Left lung (tissue), 10 donors: Measurements from ENCODE around the gene DAZAP1. TPM values are rescaled to one million over a fixed set of nuclear protein-coding genes. Genes with fewer than 3 reads are reported as not detected.

Source experiments
- ATAC-seq: fragments of 200-7000 bp; cut with Tn5 transposase; one replicate; pipeline ENCODE4 v1.9.1; 2020; ENCODE audit warnings: moderate library complexity
- DNase-seq, 4 donors: peaks; one replicate each; pipeline ENCODE4 v3.0.0-alpha.2; 2013 to 2020
- H3K27ac ChIP-seq, 2 donors: fragments of 200-600 bp; sonication (generic) in 1 of 2; one replicate each; pipeline versions ENCODE4 v1.5.0 to v1.8.0; 2020 to 2021
- H3K27me3 ChIP-seq, 2 donors: fragments of 200-600 bp; sonication (generic) in 1 of 2; one replicate each; pipeline versions ENCODE4 v1.5.0 to v1.8.0; 2020 to 2021
- H3K36me3 ChIP-seq, 2 donors: fragments of 200-600 bp; sonication (generic) in 1 of 2; one replicate each; pipeline versions ENCODE4 v1.5.0 to v1.8.0; 2020 to 2021
- H3K4me1 ChIP-seq, 2 donors: fragments of 200-600 bp; one replicate each; pipeline ENCODE4 v1.8.0; 2021
- H3K4me3 ChIP-seq, 2 donors: fragments of 200-600 bp; sonication (generic) in 1 of 2; one replicate each; pipeline versions ENCODE4 v1.5.0 to v1.8.0; 2020 to 2021; ENCODE audit warnings: mild to moderate bottlenecking in 1 of 2
- H3K9me3 ChIP-seq, 2 donors: fragments of 200-600 bp; sonication (generic) in 1 of 2; one replicate each; pipeline versions ENCODE4 v1.5.0 to v1.8.0; 2020 to 2021
- CTCF ChIP-seq, 2 donors: fragments of 200-600 bp; sonication (generic) in 1 of 2; IDR thresholded peaks; one replicate each; pipeline versions ENCODE4 v1.5.0 to v1.8.0; 2021; ENCODE audit warnings: antibody characterized with exemption in 2 of 2
- intact Hi-C, 2 donors: fragments of 100-400 bp; cut with DNase I; formaldehyde crosslinking; loops; one replicate each; pipeline versions ENCODE4 v1.11.2 to v1.14.2; 2022
- polyA plus RNA-seq, 6 donors: library from polyadenylated mRNA; unstranded; fragments of 120-200 nt; gene quantifications; one replicate each; pipeline ENCODE4 v1.2.1, GENCODE V29; 2013; ENCODE audit not compliant: insufficient read length in 6 of 6
- total RNA-seq, 2 donors: library from RNA; stranded (reverse); fragmentation: NEBNext Ultra II Directional; extraction: Animal tissue kit (Norgen Biotek cat#: 25700); gene quantifications; one replicate each; pipeline ENCODE4 v1.2.1, GENCODE V29; 2021
- donor health status: DM: no; HTN: yes; CAD: no.
- donor health status: DM: no; HTN: no; CAD: no.

DAZAP1 gene
- total and polyA plus RNA-seq, 8 donors = 86.4 to 132 (median 93.7) TPM

GRCh38 chr19:1441677-1442438, 34.5 kb downstream of the DAZAP1 start:
- no peak overlapping the region for H3K27ac ChIP-seq
- no peak for ATAC-seq
- H3K36me3 ChIP-seq = peaks cover 0 to 39% of the 10 kb centered on the region in 2 donors
- no peak overlapping the region for H3K4me3 ChIP-seq
- no peak for TF ChIP-seq CTCF (IDR thresholded peaks at IDR 0.05)
- intact Hi-C loops = no loop called here
- H3K4me1 ChIP-seq = peaks cover 20 to 53% of the 10 kb centered on the region in 2 donors
- H3K9me3 ChIP-seq = no peaks in the 10 kb centered on the region
- peaks cover 16 to 23% of the 10 kb centered on the region in 2 donors for H3K27me3 ChIP-seq
- DNase-seq = peak in 1 of 4 donors; percentile 74

- no peaks in the 10 kb centered on the region for H3K9me3 ChIP-seq
- H3K4me1 ChIP-seq = peaks cover 8 to 34% of the 10 kb centered on the region in 2 donors
- no peak overlapping the region for H3K27ac ChIP-seq
- intact Hi-C loops = no loop called here
- H3K27me3 ChIP-seq = peaks cover 44 to 58% of the 10 kb centered on the region in 2 donors
- peak overlapping the region; percentile 13 to 43 for H3K4me3 ChIP-seq
- TF ChIP-seq CTCF (IDR thresholded peaks at IDR 0.05) = peak; percentile 96 to 98
- H3K36me3 ChIP-seq = peaks cover 0 to 29% of the 10 kb centered on the region in 2 donors
- DNase-seq (peak; percentile 53 to 97 (median 64)), ATAC-seq (peak; percentile 96)
Measured at GRCh38 chr19:1445185-1445931, 38.0 kb downstream of the DAZAP1 start.

GRCh38 chr19:1445932-1446712, 38.7 kb downstream of the DAZAP1 start:
- H3K4me3 ChIP-seq = peak overlapping the region in 1 of 2 donors; percentile 43
- intact Hi-C loops = no loop called here
- H3K27me3 ChIP-seq = peaks cover 51 to 66% of the 10 kb centered on the region in 2 donors
- H3K27ac ChIP-seq = no peak overlapping the region
- TF ChIP-seq CTCF (IDR thresholded peaks at IDR 0.05) = no peak
- ATAC-seq = no peak
- H3K36me3 ChIP-seq = peaks cover 0 to 22% of the 10 kb centered on the region in 2 donors
- peaks cover 7 to 28% of the 10 kb centered on the region in 2 donors for H3K4me1 ChIP-seq
- DNase-seq = peak in 2 of 4 donors; percentile 48 to 79
- H3K9me3 ChIP-seq = no peaks in the 10 kb centered on the region

- no peak overlapping the region for H3K27ac ChIP-seq
- ATAC-seq (no peak), DNase-seq (peak in 1 of 4 donors; percentile 81)
- peaks cover 59 to 74% of the 10 kb centered on the region in 2 donors for H3K27me3 ChIP-seq
- peaks cover 0 to 14% of the 10 kb centered on the region in 2 donors for H3K36me3 ChIP-seq
- intact Hi-C loops = no loop called here
- H3K9me3 ChIP-seq = no peaks in the 10 kb centered on the region
- TF ChIP-seq CTCF (IDR thresholded peaks at IDR 0.05) = no peak
- H3K4me3 ChIP-seq = no peak overlapping the region
- peaks cover 7 to 28% of the 10 kb centered on the region in 2 donors for H3K4me1 ChIP-seq
Measured at GRCh38 chr19:1446713-1447481, 39.5 kb downstream of the DAZAP1 start.
